ENCODE results near the gene SLC4A2.
A peak's percentile ranks its signal among the peaks of the same experiment; 100 is the strongest.
"Not testable (repeated sequence)": the region's sequence is repeated elsewhere in the genome, so short reads cannot be mapped to it uniquely, and the experiment has no call there.

The SLC4A2 gene, protein sequence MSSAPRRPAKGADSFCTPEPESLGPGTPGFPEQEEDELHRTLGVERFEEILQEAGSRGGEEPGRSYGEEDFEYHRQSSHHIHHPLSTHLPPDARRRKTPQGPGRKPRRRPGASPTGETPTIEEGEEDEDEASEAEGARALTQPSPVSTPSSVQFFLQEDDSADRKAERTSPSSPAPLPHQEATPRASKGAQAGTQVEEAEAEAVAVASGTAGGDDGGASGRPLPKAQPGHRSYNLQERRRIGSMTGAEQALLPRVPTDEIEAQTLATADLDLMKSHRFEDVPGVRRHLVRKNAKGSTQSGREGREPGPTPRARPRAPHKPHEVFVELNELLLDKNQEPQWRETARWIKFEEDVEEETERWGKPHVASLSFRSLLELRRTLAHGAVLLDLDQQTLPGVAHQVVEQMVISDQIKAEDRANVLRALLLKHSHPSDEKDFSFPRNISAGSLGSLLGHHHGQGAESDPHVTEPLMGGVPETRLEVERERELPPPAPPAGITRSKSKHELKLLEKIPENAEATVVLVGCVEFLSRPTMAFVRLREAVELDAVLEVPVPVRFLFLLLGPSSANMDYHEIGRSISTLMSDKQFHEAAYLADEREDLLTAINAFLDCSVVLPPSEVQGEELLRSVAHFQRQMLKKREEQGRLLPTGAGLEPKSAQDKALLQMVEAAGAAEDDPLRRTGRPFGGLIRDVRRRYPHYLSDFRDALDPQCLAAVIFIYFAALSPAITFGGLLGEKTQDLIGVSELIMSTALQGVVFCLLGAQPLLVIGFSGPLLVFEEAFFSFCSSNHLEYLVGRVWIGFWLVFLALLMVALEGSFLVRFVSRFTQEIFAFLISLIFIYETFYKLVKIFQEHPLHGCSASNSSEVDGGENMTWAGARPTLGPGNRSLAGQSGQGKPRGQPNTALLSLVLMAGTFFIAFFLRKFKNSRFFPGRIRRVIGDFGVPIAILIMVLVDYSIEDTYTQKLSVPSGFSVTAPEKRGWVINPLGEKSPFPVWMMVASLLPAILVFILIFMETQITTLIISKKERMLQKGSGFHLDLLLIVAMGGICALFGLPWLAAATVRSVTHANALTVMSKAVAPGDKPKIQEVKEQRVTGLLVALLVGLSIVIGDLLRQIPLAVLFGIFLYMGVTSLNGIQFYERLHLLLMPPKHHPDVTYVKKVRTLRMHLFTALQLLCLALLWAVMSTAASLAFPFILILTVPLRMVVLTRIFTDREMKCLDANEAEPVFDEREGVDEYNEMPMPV

DNA sequence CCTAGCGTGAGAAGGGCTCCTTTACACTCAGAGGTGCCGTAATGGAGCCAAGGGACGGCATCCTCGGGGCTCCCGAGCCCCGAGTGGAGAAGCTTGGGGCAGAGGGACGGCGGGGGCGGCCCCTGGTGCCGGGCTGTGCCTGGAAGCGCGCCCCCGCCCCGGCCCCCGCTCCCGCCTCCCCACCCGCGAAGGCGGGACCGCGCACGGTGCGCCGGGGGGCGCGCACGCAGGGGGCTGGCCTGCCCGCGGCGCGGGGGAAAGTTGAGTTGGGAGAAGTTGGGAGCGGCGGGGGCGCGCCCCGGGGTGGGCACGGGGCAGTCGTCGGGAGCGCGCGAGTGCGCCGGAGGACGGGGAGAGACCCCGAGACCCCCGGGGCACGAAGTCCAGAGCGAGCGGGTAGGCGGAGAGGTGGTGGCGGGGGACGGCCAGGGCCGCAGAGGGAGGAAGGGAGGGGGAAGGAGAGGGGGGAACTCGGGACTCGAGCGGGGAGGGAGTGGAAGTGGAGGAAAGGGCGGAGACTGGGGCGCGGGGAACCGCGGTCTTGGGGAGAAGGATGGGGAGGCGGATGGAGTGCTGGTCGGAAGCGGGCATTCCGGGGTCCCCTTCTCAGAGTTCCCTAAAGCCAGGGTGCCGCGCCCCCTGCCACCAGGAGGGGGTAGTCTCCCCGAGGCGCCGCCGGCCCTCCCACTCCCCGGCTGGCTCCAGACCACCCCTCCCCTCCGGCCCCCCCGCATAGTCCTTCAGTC is at the start of gene SLC4A2:
Gene SLC4A2, plus strand, starts transcription at position 223 of the 746 bp plus-strand sequence. CDS start 2,399 bp downstream, outside the sequence.
- H3K27ac ChIP-seq = peak within 1 kb of the TSS; percentile 75

DNA sequence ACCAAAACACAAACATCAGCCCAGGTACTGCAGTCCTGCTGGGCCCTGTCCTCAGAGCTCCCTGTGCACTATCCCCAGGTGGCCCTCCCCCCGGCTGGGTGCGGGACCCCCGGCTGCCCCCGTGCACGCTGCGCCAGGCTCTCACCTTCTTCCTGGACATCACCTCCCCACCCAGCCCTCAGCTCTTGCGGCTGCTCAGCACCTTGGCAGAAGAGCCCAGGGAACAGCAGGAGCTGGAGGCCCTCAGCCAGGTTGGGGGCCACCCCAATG is 49.4 kb upstream of the SLC4A2 start:
- H3K27ac ChIP-seq = peak overlapping the region; percentile 24; the same call in 1 of the 2 replicates
- H3K27me3 ChIP-seq (ENCODE audit: insufficient read depth, low read depth, severe bottlenecking) = no peaks in the 10 kb centered on the region
- no peaks in the 10 kb centered on the region for H3K9me3 ChIP-seq (ENCODE audit: severe bottlenecking)
- DNase-seq = no peak
- TF ChIP-seq, protein P1, sequence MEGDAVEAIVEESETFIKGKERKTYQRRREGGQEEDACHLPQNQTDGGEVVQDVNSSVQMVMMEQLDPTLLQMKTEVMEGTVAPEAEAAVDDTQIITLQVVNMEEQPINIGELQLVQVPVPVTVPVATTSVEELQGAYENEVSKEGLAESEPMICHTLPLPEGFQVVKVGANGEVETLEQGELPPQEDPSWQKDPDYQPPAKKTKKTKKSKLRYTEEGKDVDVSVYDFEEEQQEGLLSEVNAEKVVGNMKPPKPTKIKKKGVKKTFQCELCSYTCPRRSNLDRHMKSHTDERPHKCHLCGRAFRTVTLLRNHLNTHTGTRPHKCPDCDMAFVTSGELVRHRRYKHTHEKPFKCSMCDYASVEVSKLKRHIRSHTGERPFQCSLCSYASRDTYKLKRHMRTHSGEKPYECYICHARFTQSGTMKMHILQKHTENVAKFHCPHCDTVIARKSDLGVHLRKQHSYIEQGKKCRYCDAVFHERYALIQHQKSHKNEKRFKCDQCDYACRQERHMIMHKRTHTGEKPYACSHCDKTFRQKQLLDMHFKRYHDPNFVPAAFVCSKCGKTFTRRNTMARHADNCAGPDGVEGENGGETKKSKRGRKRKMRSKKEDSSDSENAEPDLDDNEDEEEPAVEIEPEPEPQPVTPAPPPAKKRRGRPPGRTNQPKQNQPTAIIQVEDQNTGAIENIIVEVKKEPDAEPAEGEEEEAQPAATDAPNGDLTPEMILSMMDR (IDR thresholded peaks at IDR 0.05; ENCODE audit: low read depth, low read length) = no peak
- no peaks in the 10 kb centered on the region for H3K36me3 ChIP-seq
- H3K4me3 ChIP-seq (ENCODE audit: low read depth, low read length) = no peak overlapping the region

More for the DNA sequence above, at the start of gene SLC4A2:
- Histone ChIP-seq H3K27me3 (ENCODE audit: insufficient read depth, low read depth, severe bottlenecking) (no peaks in the 10 kb centered on the region), H3K9me3 (ENCODE audit: severe bottlenecking) (no peaks in the 10 kb centered on the region), H3K4me3 (ENCODE audit: low read depth, low read length) (peak within 1 kb of the TSS; percentile 76), H3K36me3 (peaks cover 18% of the 10 kb centered on the region)
- TF ChIP-seq, protein P1 (IDR thresholded peaks at IDR 0.05; ENCODE audit: low read depth, low read length) = peak; percentile 54
- DNase-seq = peak; percentile 79

DNA sequence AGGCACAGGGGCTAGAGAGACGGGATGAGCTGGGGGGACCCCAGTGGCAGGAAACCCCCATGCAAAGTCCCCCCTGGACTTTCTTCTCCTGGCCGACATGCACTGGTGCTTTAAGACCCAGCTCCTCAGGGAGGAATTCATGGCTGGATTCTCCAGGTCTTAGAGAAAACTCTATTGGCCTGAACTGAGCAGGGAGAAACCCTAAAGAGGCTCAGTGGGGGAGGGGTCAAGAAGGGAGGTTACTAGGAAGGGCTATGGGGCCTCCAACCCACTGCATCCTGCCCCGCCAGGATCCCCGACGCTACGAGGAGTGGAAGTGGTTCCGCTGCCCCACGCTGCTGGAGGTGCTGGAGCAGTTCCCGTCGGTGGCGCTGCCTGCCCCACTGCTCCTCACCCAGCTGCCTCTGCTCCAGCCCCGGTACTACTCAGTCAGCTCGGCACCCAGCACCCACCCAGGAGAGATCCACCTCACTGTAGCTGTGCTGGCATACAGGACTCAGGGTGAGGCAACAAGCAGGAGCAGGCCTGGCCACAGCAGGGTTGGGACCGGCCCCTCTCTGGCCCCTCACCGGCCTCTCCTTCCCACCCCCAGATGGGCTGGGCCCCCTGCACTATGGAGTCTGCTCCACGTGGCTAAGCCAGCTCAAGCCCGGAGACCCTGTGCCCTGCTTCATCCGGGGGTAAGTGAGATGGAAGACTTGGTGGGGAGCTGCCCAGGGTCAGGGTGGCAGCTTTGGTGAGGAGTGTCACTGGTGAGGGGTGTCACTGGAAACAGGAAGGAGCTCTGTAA is 48.9 kb upstream of the SLC4A2 start:
- Histone ChIP-seq H3K27ac (peak overlapping the region; percentile 24; the same call in 1 of the 2 replicates), H3K9me3 (ENCODE audit: severe bottlenecking) (no peaks in the 10 kb centered on the region), H3K36me3 (no peaks in the 10 kb centered on the region), H3K4me3 (ENCODE audit: low read depth, low read length) (no peak overlapping the region), H3K27me3 (ENCODE audit: insufficient read depth, low read depth, severe bottlenecking) (no peaks in the 10 kb centered on the region)
- peak; percentile 46 for DNase-seq
- TF ChIP-seq, protein P1 (IDR thresholded peaks at IDR 0.05; ENCODE audit: low read depth, low read length) = no peak

DNA sequence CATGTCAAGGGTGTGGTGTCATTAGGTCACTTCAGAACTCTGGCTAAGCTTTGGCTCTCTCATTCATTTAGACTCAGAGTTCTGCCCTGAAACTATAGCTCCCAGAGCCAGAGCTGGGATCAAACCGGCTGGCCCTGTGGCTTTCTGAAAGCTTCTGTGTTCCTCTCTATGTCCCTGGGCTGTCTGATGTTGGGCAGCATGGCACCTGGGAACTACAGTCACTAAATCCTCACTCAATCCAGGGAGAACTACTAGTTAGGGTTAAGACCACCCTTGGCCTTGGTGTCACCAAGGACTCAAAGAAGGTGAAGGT is 48.3 kb upstream of the SLC4A2 start:
- TF ChIP-seq, protein P1 (IDR thresholded peaks at IDR 0.05; ENCODE audit: low read depth, low read length) = no peak
- Histone ChIP-seq H3K27ac (no peak overlapping the region), H3K9me3 (ENCODE audit: severe bottlenecking) (no peaks in the 10 kb centered on the region), H3K36me3 (no peaks in the 10 kb centered on the region), H3K4me3 (ENCODE audit: low read depth, low read length) (no peak overlapping the region), H3K27me3 (ENCODE audit: insufficient read depth, low read depth, severe bottlenecking) (no peaks in the 10 kb centered on the region)
- DNase-seq = no peak

DNA sequence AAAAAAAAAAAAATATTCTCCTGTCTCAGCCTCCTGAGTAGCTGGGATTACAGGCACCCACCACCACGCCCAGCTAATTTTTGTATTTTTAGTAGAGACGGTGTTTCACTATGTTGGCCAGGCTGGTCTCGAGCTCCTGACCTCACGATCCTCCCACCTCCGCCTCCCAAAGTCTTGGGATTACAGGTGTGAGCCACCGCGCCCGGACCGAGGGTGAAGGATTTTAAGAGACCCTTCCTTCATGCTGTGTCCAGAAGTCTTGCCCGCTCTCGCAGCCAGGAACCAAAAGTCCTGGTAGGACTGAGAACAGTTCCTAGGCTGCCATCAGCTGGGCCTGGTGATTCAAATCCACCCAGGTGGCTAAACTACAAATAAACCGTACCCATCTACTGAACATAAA is 47.8 kb upstream of the SLC4A2 start:
- H3K27me3 ChIP-seq (ENCODE audit: insufficient read depth, low read depth, severe bottlenecking); DNase-seq; H3K4me3 ChIP-seq (ENCODE audit: low read depth, low read length); H3K9me3 ChIP-seq (ENCODE audit: severe bottlenecking); H3K36me3 ChIP-seq; H3K27ac ChIP-seq: not testable (repeated sequence)
